ENCODE results near the gene FGGY.

The FGGY gene

DNA sequence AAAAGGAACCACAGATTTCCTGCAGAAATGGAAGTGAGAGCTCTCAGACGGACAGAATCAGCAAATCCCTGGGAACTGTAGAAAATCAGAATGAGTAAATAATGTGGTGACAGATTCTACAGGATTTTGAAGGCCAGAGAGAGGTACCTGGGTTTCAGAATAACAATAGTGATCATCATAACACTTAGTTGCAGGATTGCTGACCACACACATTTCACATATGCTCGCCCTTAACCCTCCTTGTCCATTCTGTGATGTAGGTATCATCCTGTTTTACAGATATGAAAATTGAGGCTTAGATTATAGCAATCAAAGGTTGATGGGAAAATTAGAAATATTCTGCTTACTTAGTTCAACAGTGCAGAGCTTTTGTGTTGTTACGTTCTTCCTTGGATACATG lies 419.9 kb downstream of the FGGY start:
- Histone ChIP-seq H3K4me2 (ENCODE audit: low read depth, low read length, poor library complexity, severe bottlenecking) (no peak overlapping the region), H3K9ac (ENCODE audit: low read length) (no peak overlapping the region), H3F3A (ENCODE audit: insufficient read depth) (no peaks in the 10 kb centered on the region), H2AFZ (ENCODE audit: low read depth, low read length, severe bottlenecking) (no peak overlapping the region), H3K36me3 (ENCODE audit: low read length) (no peaks in the 10 kb centered on the region), H3K27me3 (ENCODE audit: low read length) (no peaks in the 10 kb centered on the region), H3K9me3 (ENCODE audit: insufficient read depth, low read length) (no peaks in the 10 kb centered on the region), H3K27ac (ENCODE audit: low read depth, low read length) (no peak overlapping the region), H3K9me2 (replicated peaks; ENCODE audit: insufficient read depth, low read length) (no peaks in the 10 kb centered on the region), H4K20me1 (ENCODE audit: low read depth, low read length) (no peaks in the 10 kb centered on the region), H3K4me3 (ENCODE audit: insufficient read depth, low read length, poor library complexity, severe bottlenecking) (no peak overlapping the region), H3K79me2 (ENCODE audit: insufficient read depth, low read length) (no peaks in the 10 kb centered on the region)
- no peak for TF ChIP-seq EZH2phosphoT487 (conservative IDR thresholded peaks at IDR 0.05; ENCODE audit: low read length)
- TF ChIP-seq, protein P1, sequence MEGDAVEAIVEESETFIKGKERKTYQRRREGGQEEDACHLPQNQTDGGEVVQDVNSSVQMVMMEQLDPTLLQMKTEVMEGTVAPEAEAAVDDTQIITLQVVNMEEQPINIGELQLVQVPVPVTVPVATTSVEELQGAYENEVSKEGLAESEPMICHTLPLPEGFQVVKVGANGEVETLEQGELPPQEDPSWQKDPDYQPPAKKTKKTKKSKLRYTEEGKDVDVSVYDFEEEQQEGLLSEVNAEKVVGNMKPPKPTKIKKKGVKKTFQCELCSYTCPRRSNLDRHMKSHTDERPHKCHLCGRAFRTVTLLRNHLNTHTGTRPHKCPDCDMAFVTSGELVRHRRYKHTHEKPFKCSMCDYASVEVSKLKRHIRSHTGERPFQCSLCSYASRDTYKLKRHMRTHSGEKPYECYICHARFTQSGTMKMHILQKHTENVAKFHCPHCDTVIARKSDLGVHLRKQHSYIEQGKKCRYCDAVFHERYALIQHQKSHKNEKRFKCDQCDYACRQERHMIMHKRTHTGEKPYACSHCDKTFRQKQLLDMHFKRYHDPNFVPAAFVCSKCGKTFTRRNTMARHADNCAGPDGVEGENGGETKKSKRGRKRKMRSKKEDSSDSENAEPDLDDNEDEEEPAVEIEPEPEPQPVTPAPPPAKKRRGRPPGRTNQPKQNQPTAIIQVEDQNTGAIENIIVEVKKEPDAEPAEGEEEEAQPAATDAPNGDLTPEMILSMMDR (IDR thresholded peaks at IDR 0.05; ENCODE audit: insufficient read depth, low read length, poor library complexity, severe bottlenecking), result no peak

DNA sequence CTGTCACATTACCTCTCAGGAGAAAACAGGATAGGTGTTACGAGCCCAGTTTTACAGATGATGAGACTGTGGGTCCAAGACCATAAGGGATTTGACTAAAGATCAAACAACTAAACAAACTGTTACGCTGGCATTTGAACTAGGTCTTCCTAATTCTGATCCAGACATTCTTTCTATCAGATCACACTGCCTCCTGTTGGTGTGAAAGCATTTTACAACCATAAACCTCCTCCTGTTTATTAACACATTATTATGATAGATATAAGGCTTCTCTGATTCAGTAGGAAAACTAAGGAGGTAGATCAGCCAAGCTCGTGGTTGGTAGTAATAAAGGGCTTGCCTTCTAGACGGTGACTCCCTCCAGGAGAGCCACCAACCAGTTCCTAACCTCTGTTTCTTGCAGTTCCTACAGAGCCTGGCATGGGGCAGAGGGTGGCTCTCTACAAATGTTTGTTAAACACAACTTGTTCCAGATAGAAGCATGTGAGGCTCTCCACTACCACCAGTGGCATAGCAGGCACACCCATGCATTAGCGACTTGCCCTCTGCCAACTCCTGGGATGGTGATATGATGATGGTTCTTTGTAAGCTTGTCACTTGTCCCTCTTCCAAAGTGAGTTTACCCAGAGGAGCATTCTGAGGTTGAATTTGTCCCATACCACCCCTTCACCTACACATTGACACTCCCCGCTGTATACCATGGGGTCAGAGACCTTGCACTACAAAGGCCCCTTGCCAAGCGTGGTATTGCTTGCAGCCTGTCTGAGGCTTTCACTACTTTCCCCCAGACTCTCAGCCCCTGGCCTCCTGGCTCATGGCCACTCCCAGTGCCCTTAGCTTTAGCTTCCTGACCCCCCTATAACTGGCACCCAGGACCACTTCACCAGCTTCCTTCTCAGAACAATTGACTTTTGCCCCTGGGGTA lies 421.4 kb downstream of the FGGY start:
- Histone ChIP-seq H3K9ac (ENCODE audit: low read length) (no peak overlapping the region), H3K27ac (ENCODE audit: low read depth, low read length) (no peak overlapping the region), H4K20me1 (ENCODE audit: low read depth, low read length) (no peaks in the 10 kb centered on the region), H3F3A (ENCODE audit: insufficient read depth) (no peaks in the 10 kb centered on the region), H2AFZ (ENCODE audit: low read depth, low read length, severe bottlenecking) (no peak overlapping the region), H3K4me2 (ENCODE audit: low read depth, low read length, poor library complexity, severe bottlenecking) (no peak overlapping the region), H3K79me2 (ENCODE audit: insufficient read depth, low read length) (no peaks in the 10 kb centered on the region), H3K9me3 (ENCODE audit: insufficient read depth, low read length) (no peaks in the 10 kb centered on the region), H3K9me2 (replicated peaks; ENCODE audit: insufficient read depth, low read length) (no peaks in the 10 kb centered on the region), H3K36me3 (ENCODE audit: low read length) (no peaks in the 10 kb centered on the region), H3K27me3 (ENCODE audit: low read length) (no peaks in the 10 kb centered on the region), H3K4me3 (ENCODE audit: insufficient read depth, low read length, poor library complexity, severe bottlenecking) (no peak overlapping the region)
- TF ChIP-seq EZH2phosphoT487 (conservative IDR thresholded peaks at IDR 0.05; ENCODE audit: low read length), result no peak
- TF ChIP-seq, protein P1 (IDR thresholded peaks at IDR 0.05; ENCODE audit: insufficient read depth, low read length, poor library complexity, severe bottlenecking), result peak; percentile 24

GRCh38 chr1:59718989-59719360 lies 422.1 kb downstream of the FGGY start:
- Histone ChIP-seq H2AFZ (ENCODE audit: low read depth, low read length, severe bottlenecking) (no peak overlapping the region), H4K20me1 (ENCODE audit: low read depth, low read length) (no peaks in the 10 kb centered on the region), H3K36me3 (ENCODE audit: low read length) (no peaks in the 10 kb centered on the region), H3K9me2 (replicated peaks; ENCODE audit: insufficient read depth, low read length) (no peaks in the 10 kb centered on the region), H3K9ac (ENCODE audit: low read length) (no peak overlapping the region), H3K9me3 (ENCODE audit: insufficient read depth, low read length) (no peaks in the 10 kb centered on the region), H3K27ac (ENCODE audit: low read depth, low read length) (no peak overlapping the region), H3K27me3 (ENCODE audit: low read length) (no peaks in the 10 kb centered on the region), H3K79me2 (ENCODE audit: insufficient read depth, low read length) (no peaks in the 10 kb centered on the region), H3K4me3 (ENCODE audit: insufficient read depth, low read length, poor library complexity, severe bottlenecking) (no peak overlapping the region), H3F3A (ENCODE audit: insufficient read depth) (no peaks in the 10 kb centered on the region), H3K4me2 (ENCODE audit: low read depth, low read length, poor library complexity, severe bottlenecking) (no peak overlapping the region)
- TF ChIP-seq, protein P1 (IDR thresholded peaks at IDR 0.05; ENCODE audit: insufficient read depth, low read length, poor library complexity, severe bottlenecking), result no peak
- no peak for TF ChIP-seq EZH2phosphoT487 (conservative IDR thresholded peaks at IDR 0.05; ENCODE audit: low read length)
